GM21360 (cell line): ENCODE data around the gene ARMC3.

Experiments used
- ATAC-seq: cut with Tn5 transposase; IDR thresholded peaks from one replicate; pipeline ENCODE4 v1.9.1; 2021; ENCODE audit warnings: mild to moderate bottlenecking, moderate library complexity; ENCODE audit not compliant: unreplicated experiment

The ARMC3 gene

GRCh38 chr10:22990443-22990842, 62.6 kb downstream of the ARMC3 start:
- ATAC-seq = no peak

DNA sequence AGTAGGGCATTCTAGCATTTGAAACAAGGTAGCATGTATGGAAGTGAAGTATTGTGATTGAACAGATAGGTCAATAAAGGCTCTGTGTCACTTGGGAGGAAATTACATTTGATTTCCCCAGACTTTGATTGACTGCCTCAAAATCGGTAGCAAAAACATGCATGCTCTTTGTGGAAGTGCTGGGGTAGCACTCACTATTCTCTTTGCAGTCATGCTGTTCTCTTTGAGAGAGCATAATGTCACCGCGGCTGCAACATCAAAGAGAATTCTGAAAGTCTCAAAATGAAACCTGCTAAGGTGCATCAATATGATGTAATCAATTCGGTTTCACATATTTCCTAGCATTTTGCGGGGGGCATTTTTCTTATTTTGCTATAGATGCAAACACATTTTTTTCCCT, 64.2 kb downstream of the ARMC3 start:
- ATAC-seq = no peak

DNA sequence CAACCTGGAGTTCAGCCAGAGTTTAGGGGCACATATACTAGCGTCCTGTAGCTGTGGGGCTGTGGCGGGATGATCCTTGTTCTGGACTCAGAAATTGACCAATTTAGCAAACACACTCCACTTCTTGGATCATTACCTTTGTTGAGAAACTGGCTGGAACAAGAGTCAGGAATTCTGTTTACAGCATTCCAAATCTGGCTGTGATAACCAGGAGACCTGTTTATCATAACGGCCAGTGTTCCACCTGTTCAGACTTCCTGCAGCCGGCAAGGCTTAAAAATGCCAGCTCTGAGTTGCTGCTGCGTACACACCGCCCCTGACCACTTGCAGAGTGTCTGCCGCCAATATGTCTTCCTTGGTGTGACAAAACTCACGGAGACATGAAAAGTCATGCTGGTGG, 64.8 kb downstream of the ARMC3 start:
- no peak for ATAC-seq

DNA sequence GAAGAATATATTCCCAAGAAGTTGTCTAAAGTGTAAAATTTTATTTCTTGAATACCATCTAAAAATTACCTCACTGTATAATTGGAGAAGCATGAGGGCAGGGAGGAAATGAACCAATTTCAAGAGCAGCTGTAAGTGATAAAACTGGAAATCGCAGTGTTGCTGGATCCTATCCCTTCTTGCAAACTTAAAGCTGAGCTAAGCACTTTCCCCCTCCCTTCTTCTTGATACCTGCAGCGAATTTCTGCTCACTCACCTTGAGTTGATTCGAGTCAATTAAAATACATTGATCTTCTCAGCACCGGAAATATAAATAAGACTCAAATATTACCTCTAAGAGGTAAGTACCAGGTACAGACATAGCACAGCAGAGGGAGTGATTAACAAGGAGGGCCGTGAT, 65.5 kb downstream of the ARMC3 start:
- ATAC-seq = no peak

GRCh38 chr10:22997096-22997495, 69.2 kb downstream of the ARMC3 start:
- no peak for ATAC-seq

- ATAC-seq = no peak
These were observed 70.2 kb downstream of the ARMC3 start for GRCh38 chr10:22998091-22998490.

DNA sequence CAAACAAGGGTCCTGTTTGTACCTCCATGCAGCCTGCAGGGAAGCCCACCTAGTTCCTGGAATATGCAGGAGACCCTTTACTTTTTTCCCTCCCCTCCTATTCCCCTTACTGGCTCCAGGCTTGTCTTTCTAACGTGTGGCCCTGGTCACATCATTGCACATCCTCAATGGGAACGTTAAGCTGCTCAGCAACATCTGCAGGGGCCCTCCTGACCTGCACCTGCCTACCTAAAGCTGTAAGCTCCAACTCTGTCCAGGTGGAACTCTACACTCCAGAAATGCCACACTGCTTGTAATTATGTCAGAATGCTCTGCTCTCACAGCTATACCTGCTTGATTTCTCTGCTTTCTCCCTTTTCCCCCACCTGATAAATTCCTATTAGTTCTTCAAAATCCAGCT, 72.1 kb downstream of the ARMC3 start:
- ATAC-seq = no peak

DNA sequence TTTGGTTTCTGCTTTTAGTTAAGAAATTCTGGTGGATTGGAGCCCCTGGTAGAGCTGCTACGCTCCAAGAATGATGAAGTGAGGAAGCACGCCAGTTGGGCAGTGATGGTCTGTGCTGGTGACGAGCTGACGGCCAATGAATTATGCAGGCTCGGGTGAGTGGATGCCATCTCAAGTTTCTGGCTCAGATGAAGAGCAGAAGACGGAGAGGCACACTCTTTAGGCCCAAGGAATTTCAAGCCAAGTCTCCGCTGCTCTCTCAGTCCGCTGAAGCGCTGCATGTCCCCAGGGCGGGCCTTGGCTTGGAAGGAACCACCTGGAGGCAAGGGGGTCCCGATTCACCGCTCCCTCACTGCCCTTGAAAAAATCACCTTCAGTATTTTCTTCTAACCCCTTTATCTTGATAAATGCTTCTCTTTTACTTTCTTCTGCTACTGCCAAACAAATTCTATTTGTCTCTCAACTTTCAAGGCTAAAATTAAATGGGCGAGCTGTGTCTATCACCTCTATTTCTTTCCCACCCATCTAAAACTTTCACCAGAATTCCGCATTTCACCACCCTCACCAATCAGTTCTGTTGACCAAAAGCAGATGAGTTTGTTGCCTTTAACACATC, 74.2 kb downstream of the ARMC3 start:
- no peak for ATAC-seq

GRCh38 chr10:23005150-23005549, 77.3 kb downstream of the ARMC3 start:
- ATAC-seq = no peak

DNA sequence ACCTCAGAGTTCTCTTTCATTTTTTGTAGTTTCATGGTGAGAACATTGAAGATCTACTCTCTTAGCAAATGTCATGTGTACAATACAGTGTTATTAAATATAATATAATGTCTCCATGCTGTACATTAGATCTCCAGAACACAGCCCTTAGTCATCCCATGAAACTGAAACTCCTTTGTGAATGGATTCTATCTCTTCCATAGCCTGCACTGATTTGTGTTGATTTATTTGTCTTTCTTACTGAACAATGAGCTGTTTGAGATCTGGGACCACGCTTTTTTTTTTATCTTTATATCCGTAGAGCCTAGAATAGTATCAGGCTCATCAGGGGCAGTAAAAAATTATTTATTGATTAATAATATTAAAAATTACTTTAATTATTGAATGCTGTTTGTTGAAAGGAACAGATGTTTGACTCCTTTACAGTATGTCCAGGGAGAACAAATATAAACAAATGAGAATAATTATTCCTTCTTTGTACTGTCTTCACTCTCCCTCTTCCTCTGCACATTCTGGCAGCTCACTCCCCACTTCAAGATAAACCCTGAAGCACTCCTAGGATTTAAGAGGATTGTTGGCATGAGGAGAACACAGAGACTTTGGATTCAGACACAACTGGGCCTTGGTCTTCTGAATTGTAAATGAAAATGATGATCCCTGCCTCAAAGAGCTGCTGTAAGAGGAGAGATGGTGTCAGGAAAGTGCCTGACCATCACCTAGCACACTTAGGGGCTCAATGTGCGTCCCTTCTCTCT, 85.9 kb downstream of the ARMC3 start:
- ATAC-seq = no peak

DNA sequence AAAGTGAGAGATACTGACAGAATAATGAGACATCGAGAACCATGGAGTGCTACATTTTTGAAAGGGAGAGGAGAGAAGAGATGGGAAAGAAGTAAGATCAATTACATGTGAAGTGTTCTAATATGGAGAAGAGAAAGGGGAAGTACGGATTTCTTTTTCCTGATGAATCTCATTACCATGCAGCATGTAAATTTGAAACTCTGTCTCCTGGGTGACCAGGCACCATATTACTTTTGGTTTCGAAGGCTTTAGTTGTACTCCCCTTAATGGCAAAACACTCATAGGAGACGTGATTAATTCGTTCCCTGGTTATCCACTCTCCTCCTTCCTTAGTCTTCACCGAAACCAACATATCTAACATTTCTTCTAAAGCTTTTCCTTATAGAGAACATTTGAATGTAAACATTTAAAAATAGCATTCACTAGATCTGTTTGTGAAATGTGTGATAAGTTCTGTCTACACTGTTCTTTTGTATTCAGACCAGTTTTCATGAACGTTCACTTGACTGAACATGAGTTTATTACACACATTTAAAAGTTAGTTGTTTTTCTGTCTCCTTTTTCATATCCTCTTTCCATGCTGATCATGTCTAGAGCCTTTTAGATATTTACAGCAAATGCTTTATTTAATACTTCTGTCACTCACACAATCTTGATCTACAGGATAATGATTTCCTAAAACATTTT, 87.3 kb downstream of the ARMC3 start:
- ATAC-seq = peak; percentile 93

GRCh38 chr10:23016636-23017035, 88.8 kb downstream of the ARMC3 start:
- no peak for ATAC-seq

GRCh38 chr10:23019633-23020032, 91.8 kb downstream of the ARMC3 start:
- ATAC-seq = no peak

GRCh38 chr10:23021430-23021829, 93.6 kb downstream of the ARMC3 start:
- no peak for ATAC-seq

DNA sequence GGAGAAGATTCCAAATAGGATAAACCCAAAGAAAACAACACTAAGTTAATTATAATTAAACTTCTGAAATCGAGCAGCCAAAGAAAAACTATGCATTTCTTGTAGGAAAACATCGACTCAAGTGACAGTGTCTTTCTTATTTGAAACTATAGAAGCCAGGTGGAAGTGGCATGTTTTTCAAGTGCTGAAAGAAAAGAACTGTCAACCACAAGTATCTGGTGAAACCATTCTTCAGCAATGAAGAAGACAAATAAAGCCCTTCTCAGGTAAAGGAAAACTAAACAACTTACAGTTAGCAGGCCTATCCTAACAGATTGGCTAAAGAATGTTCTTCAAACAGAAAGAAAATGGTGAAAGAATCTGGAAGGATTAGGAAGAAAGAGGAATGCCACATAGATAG, 96.1 kb downstream of the ARMC3 start:
- ATAC-seq = no peak

DNA sequence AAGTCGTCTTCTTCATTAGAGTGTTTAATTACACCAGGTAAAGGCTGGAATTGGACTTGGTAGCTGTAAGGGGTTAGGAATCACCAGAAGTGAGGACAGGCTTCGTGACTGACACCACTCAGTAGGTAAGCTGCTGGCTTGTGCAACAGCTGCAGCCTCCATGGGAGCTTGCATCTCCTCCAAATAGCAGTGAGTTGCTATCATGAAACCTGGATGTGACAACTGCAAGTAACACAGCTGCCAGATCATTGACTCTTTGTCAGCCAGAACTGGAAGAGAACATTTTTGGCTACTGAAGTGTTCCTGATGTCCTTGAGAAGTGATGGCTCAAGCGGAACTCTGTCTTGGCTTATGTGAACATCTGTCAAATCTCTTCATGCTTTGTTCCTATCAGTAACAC, 103.5 kb downstream of the ARMC3 start:
- no peak for ATAC-seq

- ATAC-seq = no peak
These were observed 106.9 kb downstream of the ARMC3 start for GRCh38 chr10:23034790-23035189.

- ATAC-seq = no peak
These were observed 107.7 kb downstream of the ARMC3 start for GRCh38 chr10:23035569-23035968.

DNA sequence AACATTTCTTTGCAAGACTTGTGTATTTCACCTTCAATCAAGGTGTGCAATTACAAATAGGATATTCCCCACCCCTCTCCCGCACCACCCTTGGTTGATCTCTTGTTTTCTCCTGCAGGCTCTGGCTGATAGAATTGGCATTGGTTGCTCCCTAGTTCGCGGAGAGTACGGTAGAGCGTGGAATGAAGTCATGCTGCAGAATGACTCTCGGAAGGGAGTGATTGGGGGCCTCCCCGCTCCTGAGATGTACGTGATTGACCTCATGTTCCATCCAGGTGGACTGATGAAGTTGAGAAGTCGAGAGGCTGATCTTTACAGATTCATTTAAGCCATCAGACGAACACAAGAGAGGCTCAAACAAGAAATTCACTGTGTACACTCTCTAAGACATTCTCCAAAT, 109.3 kb downstream of the ARMC3 start:
- ATAC-seq = no peak

DNA sequence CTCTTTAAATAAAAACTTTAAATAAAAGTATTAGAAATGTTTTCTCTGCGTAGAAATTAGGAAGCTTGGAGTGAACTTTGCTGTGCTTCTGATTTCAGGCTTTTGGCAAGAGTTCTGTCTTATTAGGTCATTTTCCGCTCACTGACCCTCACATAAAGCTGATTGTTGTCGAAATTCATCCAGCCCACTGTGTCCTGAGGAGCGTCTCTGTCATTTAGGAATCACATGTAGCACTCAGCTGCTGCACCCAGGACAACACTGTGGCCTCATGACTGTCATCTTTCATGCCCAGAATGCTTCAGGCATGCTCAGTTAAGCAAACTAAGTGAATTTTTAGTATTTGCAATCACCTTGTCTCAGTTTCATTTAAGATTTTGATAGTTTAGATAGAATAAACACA, 109.7 kb downstream of the ARMC3 start:
- no peak for ATAC-seq

GRCh38 chr10:23038172-23038571, 110.3 kb downstream of the ARMC3 start:
- ATAC-seq = no peak

DNA sequence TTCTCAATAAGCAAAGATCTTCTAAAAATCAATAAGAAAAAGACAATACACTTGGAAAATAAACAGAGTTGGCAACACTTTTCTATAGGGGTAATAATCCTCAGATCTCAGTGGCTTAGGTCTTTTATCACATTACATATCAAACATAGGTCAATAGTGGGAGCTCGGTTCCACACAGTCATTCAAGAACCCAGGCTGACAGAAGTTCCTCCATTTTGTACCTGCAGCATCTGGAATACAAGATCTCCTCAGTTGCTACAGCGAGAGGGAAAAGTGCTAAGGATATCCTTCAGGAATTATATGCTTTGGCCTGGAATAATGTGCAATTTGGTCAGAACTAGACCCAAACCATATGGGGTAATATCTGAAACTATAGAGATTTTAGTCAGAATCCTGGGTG, 112.1 kb downstream of the ARMC3 start:
- no peak for ATAC-seq
